ENCODE measurements around the gene THADA. TPM values are rescaled to one million over a fixed set of nuclear protein-coding genes. Genes with fewer than 3 reads are reported as not detected.
"Not testable (repeated sequence)": the region's sequence is repeated elsewhere in the genome, so short reads cannot be mapped to it uniquely, and the experiment has no call there.

Gene THADA
- total RNA-seq, 2 donors from 2014 or later: 39.5 to 46.3 TPM

DNA sequence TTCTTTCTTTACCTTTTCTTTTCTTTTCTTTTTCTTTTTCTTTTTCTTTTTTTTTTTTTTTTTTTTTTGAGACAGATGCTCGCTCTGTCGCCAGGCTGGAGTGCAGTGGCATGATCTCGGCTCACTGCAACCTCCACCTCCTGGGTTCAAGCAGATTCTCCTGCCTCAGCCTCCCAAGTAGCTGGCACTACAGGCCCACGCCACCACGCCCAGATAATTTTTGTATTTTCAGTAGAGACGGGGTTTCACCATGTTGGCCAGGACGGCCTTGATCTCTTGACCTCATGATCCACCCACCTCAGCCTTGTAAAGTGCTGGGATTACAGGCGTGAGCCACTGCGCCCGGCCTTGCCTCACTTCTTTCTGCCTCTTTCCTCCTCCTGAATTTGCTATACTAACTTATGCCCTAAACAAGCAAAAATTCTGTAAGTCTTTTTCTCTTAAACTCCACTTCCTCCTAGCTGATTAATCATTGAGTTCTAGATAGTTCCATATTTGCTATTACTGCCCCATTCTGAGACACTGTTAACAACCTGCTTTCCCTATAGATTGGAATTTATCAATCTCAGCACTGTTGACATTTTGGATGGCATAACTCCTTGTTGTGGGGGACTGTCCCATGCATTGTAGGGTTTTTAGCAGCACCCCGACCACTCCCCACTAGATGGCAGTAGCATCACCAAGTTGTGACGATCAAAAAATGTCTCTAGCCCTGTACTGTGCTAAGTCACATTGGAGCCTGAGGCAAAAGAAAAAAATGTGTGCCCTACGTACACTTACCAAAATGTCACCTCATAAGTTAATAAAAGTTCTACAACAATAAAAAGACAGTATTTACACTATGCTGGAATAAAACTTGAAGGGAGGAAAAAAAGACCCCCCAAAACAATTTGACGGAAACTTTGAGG, 16.4 kb upstream of the THADA start:
- ATAC-seq (replicated peaks in 1 of 2): peak; percentile 90 to 92
- Mint-ChIP-seq H3K27me3 (ENCODE audit: low read depth) (peaks cover 5% of the 10 kb centered on the region), H3K4me3 (no peak overlapping the region), H3K9me3 (no peaks in the 10 kb centered on the region), H3K4me1 (ENCODE audit: low read depth) (peaks cover 15% of the 10 kb centered on the region), H3K36me3 (ENCODE audit: insufficient read depth in 2 of 2) (no peaks in the 10 kb centered on the region), H3K27ac (no peak overlapping the region)
- peak; percentile 72 to 81 for DNase-seq

DNA sequence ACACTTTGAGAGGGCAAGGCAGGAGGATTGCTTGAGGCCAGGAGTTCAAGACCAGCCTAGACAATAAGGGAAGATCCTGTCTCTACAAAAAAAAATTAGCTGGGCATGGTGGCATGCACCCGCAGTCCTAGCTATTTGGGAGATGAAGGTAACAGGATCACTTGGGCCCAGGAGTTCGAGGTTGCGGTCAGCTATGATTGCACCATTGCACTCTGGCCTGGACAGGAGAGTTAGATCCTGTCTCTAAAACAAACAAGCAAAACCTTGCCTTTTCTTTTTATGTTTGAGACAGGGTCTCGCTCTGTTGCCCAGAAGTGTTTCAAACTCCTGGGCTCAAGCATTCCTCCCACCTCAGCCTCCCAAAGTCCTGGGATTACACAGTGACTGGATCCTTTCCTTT, 14.5 kb upstream of the THADA start:
- peaks cover 15% of the 10 kb centered on the region for H3K4me1 Mint-ChIP-seq (ENCODE audit: low read depth)
- no peak overlapping the region for H3K27ac Mint-ChIP-seq
- ATAC-seq (replicated peaks in 1 of 2) (no peak), DNase-seq (no peak)
- no peaks in the 10 kb centered on the region for H3K36me3 Mint-ChIP-seq (ENCODE audit: insufficient read depth in 2 of 2)
- H3K4me3 Mint-ChIP-seq: no peak overlapping the region
- no peaks in the 10 kb centered on the region for H3K9me3 Mint-ChIP-seq
- no peaks in the 10 kb centered on the region for H3K27me3 Mint-ChIP-seq (ENCODE audit: low read depth)

DNA sequence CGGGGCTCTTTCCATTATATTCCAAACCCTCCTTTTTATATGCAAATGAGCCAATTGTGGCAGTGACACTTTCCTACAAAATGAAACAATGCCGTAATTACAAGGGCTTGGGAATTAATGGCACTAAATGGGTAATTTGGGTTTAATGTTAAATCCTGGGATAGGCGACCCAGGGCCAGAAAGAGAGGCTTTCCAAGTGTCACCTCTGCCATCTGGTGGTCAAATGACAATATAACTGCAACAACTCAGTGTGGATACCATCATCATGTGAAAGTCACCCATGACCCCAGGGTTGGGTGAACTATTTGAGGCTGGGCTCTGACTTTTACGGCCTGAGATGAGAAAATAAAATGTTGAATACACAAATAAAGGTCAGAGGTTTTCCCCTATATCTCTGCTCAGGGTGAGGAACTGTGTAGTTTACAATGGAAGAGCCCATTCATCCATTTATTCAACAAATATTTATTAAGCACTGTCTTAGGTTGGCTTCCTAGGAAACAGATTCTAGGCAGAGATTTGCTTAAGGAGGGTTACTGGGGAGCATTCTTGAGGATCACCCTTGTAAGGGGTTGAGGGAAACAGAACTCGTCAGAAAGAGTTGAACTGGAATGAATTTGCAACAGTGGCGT, 13.6 kb upstream of the THADA start:
- no peak overlapping the region for H3K27ac Mint-ChIP-seq
- H3K9me3 Mint-ChIP-seq: no peaks in the 10 kb centered on the region
- H3K36me3 Mint-ChIP-seq (ENCODE audit: insufficient read depth in 2 of 2): no peaks in the 10 kb centered on the region
- ATAC-seq (replicated peaks in 1 of 2) (peak; percentile 63 to 67), DNase-seq (peak; percentile 29 to 48)
- H3K4me3 Mint-ChIP-seq: no peak overlapping the region
- H3K4me1 Mint-ChIP-seq (ENCODE audit: low read depth): peaks cover 20% of the 10 kb centered on the region
- no peaks in the 10 kb centered on the region for H3K27me3 Mint-ChIP-seq (ENCODE audit: low read depth)

DNA sequence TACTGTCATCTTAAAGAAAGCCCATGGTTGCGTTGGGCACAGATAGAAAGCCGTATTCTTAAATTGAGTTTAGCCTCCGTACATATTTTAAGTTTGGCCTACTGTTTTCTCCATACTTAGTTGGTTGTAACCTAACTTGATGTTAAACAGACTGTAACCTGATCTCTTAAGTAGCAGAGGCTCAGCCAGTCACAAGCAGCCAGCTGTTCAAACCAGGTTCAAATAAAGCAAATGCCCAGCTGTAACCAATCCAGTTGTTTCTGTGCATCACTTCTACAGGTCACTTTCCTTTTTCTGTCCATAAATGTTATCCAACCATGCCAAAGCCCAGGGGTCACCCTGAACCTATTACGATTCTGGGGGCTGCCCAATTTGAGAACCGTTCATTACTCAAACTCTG, 10.0 kb upstream of the THADA start:
- no peaks in the 10 kb centered on the region for H3K36me3 Mint-ChIP-seq (ENCODE audit: insufficient read depth in 2 of 2)
- peaks cover 15% of the 10 kb centered on the region for H3K4me1 Mint-ChIP-seq (ENCODE audit: low read depth)
- H3K27me3 Mint-ChIP-seq (ENCODE audit: low read depth): no peaks in the 10 kb centered on the region
- no peak for DNase-seq
- no peaks in the 10 kb centered on the region for H3K9me3 Mint-ChIP-seq
- no peak overlapping the region for H3K27ac Mint-ChIP-seq
- no peak for ATAC-seq (replicated peaks in 1 of 2)
- H3K4me3 Mint-ChIP-seq: no peak overlapping the region

DNA sequence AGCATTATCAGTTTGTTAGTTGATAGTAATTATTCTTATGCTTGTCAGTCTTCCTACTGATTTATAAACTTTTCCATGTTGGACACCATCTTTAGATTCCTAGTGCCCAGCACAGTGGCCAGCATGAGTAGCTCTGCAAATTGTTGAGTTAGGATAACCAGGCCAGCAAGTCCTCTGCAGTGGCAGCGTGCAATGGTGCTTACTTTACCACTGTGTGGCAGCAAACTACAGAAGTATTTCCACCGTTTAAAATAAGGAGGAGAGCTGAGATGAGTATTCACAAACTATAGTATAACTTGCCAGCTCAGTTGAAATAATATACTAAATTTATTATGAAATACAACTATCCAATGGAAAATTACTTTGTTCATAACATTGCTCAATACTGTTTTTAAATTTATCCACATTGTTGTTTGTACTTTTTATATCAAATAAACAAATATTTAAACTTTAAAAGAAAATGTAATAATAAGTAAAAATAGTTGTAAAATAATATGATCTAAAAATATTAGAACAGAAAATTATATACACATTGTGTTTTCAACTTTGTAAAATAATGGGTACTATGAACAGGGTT, 9.3 kb upstream of the THADA start:
- no peak overlapping the region for H3K27ac Mint-ChIP-seq
- H3K9me3 Mint-ChIP-seq: no peaks in the 10 kb centered on the region
- H3K4me1 Mint-ChIP-seq (ENCODE audit: low read depth): peaks cover 15% of the 10 kb centered on the region
- DNase-seq: peak; percentile 22 to 41
- H3K36me3 Mint-ChIP-seq (ENCODE audit: insufficient read depth in 2 of 2): no peaks in the 10 kb centered on the region
- H3K27me3 Mint-ChIP-seq (ENCODE audit: low read depth): no peaks in the 10 kb centered on the region
- ATAC-seq (replicated peaks in 1 of 2): peak; percentile 78 to 81
- H3K4me3 Mint-ChIP-seq: peak overlapping the region in 1 of 2 donors; percentile 22

DNA sequence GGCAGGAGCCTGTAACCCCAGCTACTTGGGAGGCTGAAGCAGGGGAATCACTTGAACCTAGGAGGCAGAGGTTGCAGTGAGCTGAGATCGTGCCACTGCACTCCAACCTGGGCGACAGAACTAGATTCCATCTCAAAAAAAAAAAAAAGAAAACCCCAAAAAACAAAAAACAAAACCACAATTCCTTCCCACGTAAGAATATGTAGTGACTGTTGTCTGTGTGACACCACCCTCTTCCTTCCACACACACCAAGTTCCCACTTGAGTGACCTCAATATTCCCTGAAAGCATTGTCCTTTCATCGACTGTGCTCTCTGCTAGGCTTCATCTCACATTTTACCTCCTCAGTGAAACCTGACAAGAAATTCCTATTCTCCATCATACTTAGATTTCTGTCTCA, 8.8 kb upstream of the THADA start:
- DNase-seq: no peak
- Mint-ChIP-seq H3K4me1 (ENCODE audit: low read depth) (peaks cover 15% of the 10 kb centered on the region), H3K9me3 (no peaks in the 10 kb centered on the region), H3K36me3 (ENCODE audit: insufficient read depth in 2 of 2) (no peaks in the 10 kb centered on the region), H3K27ac (no peak overlapping the region), H3K4me3 (peak overlapping the region in 1 of 2 donors; percentile 12), H3K27me3 (ENCODE audit: low read depth) (no peaks in the 10 kb centered on the region)
- peak; percentile 37 to 53 for ATAC-seq (replicated peaks in 1 of 2)

DNA sequence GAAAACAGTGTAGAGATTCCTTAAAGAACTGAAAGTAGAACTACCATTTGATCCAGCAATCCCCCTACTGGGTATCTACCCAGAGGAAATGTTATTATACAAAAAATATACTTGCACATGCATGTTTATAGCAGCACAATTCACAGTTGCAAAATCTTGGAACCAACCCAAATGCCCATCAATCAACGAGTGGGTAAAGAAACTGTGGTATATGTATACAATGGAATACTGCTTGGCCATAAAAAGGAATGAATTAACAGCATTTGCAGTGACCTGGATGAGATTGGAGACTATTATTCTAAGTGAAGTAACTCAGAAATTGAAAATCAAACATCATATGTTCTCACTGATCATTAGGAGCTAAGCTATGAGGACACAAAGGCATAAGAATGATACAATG, 4.8 kb upstream of the THADA start:
- peaks cover 19% of the 10 kb centered on the region for H3K4me1 Mint-ChIP-seq (ENCODE audit: low read depth)
- DNase-seq; H3K36me3 Mint-ChIP-seq (ENCODE audit: insufficient read depth in 2 of 2); H3K4me3 Mint-ChIP-seq; H3K27me3 Mint-ChIP-seq (ENCODE audit: low read depth); ATAC-seq (replicated peaks in 1 of 2); H3K27ac Mint-ChIP-seq; H3K9me3 Mint-ChIP-seq: not testable (repeated sequence)

DNA sequence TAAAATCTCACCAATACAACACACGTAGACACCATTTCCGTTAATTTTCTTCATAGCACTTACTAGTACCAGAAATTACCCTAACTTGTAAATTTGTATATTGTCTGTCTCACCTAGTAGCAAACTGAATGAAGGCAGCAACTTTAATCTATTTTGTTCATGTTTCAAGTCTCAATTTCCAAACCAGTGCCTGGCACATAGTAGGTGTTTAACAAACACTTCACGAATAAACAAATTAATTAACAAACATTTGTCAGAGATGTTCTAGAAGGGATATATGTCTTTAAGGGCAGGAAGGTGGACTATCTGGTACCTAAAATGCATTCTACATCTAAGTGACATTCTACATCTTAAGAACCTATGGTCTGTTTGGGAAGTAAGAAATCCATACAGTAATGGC, 963 bp downstream of the THADA start:
- ATAC-seq (replicated peaks in 1 of 2) (no peak), DNase-seq (no peak)
- H3K9me3 Mint-ChIP-seq: no peaks in the 10 kb centered on the region
- no peaks in the 10 kb centered on the region for H3K36me3 Mint-ChIP-seq (ENCODE audit: insufficient read depth in 2 of 2)
- H3K4me1 Mint-ChIP-seq (ENCODE audit: low read depth): peaks cover 39% of the 10 kb centered on the region
- H3K27ac Mint-ChIP-seq: peak overlapping the region; percentile 93
- peak overlapping the region; percentile 92 to 93 for H3K4me3 Mint-ChIP-seq
- H3K27me3 Mint-ChIP-seq (ENCODE audit: low read depth): no peaks in the 10 kb centered on the region

DNA sequence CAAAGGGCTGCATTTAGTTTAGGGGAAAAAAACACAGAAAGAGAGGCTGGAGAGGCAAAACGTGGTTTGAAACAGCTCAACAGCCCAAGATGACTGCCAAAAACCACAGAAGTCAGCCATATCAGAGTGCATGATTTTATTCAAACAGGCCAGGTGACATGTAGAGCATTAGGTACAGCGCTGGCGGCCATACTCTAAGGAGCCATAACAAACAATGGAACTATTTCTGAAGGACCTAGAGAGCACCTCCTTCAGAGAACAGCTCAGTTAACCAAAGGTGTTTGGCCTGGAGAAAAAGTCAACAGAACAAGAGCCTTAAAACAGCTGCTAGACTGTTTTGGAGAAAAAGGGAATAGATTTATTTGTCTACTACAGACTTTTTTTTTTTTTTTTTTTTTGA, 2.6 kb downstream of the THADA start:
- H3K36me3 Mint-ChIP-seq (ENCODE audit: insufficient read depth in 2 of 2): no peaks in the 10 kb centered on the region
- ATAC-seq (replicated peaks in 1 of 2): no peak
- H3K4me3 Mint-ChIP-seq: peak overlapping the region; percentile 17 to 70
- H3K27me3 Mint-ChIP-seq (ENCODE audit: low read depth): no peaks in the 10 kb centered on the region
- H3K4me1 Mint-ChIP-seq (ENCODE audit: low read depth): peaks cover 39% of the 10 kb centered on the region
- peak overlapping the region; percentile 87 for H3K27ac Mint-ChIP-seq
- DNase-seq: no peak
- no peaks in the 10 kb centered on the region for H3K9me3 Mint-ChIP-seq

DNA sequence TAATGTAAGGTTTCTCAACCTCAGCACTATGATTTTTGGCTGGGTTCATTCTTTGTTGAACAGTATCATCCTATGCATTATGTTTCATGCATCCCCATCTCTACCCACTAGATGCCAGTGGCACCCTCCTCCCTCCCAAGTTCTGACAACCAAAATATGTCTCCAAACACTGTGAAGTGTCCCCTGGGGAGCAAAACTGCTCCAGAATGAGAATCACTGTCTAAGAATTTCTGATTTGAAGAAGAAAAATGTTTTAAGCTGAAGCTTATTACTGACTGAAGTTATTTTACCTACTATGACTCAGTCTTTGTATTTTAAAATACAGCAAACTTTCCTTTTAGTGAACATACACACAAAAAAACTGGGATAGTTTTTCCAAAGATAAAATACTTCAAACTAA, 3.4 kb downstream of the THADA start:
- Mint-ChIP-seq H3K27ac (peak overlapping the region; percentile 87), H3K36me3 (ENCODE audit: insufficient read depth in 2 of 2) (peaks cover 0 to 2% of the 10 kb centered on the region in 2 donors)
- no peak for DNase-seq

DNA sequence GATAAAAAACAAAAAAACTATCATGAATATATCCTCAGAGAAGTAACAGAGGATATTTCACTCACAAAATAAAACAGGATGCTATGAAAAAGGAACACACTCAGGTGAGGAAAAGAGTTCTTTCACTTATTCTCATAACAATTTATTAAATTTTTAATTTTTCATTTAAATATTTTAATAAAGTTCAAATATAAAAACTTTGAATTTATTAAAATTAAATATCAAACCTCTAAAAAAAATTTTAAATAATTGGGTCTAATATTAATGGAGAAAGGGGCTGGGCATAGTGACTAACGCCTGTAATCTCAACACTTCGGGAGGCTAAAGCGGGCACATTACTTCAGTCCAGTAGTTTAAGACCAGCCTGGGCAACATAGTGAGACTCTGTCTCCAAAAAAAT, 10.1 kb downstream of the THADA start:
- Mint-ChIP-seq H3K27me3 (ENCODE audit: low read depth) (no peaks in the 10 kb centered on the region), H3K4me1 (ENCODE audit: low read depth) (peaks cover 12% of the 10 kb centered on the region), H3K9me3 (no peaks in the 10 kb centered on the region), H3K4me3 (no peak overlapping the region), H3K36me3 (ENCODE audit: insufficient read depth in 2 of 2) (peaks cover 10 to 29% of the 10 kb centered on the region in 2 donors), H3K27ac (no peak overlapping the region)
- no peak for DNase-seq
- ATAC-seq (replicated peaks in 1 of 2): no peak

More for the DNA sequence above, 3.4 kb downstream of the THADA start:
- no peak for ATAC-seq (replicated peaks in 1 of 2)
- H3K4me1 Mint-ChIP-seq (ENCODE audit: low read depth): peaks cover 41% of the 10 kb centered on the region
- no peaks in the 10 kb centered on the region for H3K27me3 Mint-ChIP-seq (ENCODE audit: low read depth)
- H3K9me3 Mint-ChIP-seq: no peaks in the 10 kb centered on the region
- H3K4me3 Mint-ChIP-seq: no peak overlapping the region

DNA sequence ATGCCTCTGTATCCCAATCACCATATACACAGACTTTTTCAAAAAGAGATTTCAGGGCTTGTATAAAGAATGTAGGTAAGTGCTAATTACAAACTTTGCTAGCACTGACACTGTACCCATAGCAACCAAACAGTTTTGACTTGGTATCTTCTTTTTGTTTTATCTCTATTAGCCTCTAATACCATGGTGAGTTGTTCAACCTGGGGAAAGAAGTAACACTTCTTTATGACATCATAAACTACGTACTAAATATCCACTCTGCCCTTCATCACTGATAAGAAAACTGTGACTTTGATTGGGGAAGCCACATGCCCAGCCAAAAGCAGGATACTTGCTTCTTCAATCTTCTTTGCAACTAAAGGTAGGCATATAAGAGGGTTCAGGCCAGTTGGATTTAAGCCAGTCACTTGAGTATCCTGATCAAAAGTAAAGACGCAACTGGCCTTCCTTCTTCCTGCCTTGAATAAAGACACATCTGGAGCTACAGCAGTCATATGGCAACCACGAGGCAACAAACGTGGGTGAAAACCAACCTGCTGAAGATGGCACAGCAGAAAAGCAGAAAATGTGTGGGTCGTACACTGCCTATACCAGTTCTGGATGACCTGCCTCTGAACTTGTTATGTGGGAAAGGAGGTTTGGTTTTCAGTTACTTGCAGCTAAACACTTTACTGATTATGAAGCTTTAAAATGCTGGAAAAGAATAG, 16.4 kb downstream of the THADA start:
- Mint-ChIP-seq H3K27me3 (ENCODE audit: low read depth) (no peaks in the 10 kb centered on the region), H3K27ac (peak overlapping the region; percentile 31), H3K36me3 (ENCODE audit: insufficient read depth in 2 of 2) (peaks cover 13 to 38% of the 10 kb centered on the region in 2 donors), H3K9me3 (no peaks in the 10 kb centered on the region), H3K4me1 (ENCODE audit: low read depth) (peaks cover 24% of the 10 kb centered on the region), H3K4me3 (no peak overlapping the region)
- DNase-seq (no peak), ATAC-seq (replicated peaks in 1 of 2) (peak in 1 of 2 donors; percentile 62)

Measured in activated T-cell treated with anti-CD3 and anti-CD28 coated beads, Interleukin-2, amount 50 U/mL, for 72 hours (primary cell).